DMS153 treated with DMSO at 0.1 percent for 48 hours (cell line): ENCODE measurements around the gene SPACA4.
"Not testable (repeated sequence)": the region's sequence is repeated elsewhere in the genome, so short reads cannot be mapped to it uniquely, and the experiment has no call there.

Experiments used
- DNase-seq: peaks from one replicate; lab custom pipeline; 2025; ENCODE audit not compliant: unreplicated experiment; lab: John Stamatoyannopoulos, UW

SPACA4 gene, protein sequence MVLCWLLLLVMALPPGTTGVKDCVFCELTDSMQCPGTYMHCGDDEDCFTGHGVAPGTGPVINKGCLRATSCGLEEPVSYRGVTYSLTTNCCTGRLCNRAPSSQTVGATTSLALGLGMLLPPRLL

GRCh38 chr19:48606463-48607358, at the start of gene SPACA4:
Gene SPACA4 (plus strand): TSS chr19:48606742. CDS start chr19:48606979, 237 bp downstream.
- DNase-seq: no peak

DNA sequence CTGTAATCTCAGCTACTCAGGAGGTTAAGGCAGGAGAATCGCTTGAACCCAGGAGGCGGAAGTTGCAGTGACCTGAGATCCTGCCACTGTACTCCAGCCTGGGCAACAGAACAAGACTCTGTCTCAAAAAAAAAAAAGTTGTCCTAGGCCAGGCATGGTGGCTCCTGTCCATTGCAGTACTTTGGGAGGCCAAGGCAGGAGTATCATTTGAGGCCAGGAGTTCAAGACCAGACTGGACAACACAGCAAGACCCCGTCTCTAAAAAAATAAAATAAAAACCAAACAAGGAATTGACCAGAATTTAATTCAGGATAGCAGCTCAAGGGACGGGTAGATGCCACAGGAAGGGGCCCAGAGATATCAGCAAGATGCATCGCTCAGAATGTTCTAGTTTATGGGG, 49.7 kb upstream of the SPACA4 start:
- DNase-seq: no peak

- DNase-seq: no peak
Observed at GRCh38 chr19:48558018-48558684, 48.4 kb upstream of the SPACA4 start.

GRCh38 chr19:48560095-48560530, 46.4 kb upstream of the SPACA4 start:
- no peak for DNase-seq

DNA sequence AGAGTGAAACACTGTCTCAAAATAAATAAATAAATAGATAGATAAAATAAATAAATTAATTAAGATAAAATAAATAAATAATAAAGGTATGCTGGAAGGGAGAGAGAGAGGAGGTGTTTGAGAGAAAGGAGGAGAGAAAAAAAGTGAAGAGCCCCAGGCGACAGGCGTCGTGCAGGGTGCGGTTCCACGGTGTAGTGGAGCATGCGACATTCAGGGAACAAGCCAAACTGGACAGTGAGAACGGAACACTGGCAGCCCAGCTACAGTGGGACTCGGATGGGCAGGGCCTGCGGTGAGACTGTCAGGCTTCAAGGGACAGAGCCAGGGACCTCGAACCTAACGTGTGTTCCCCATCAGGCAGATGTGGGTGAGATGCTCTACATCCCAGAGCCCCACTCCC, 45.1 kb upstream of the SPACA4 start:
- no peak for DNase-seq

- DNase-seq: no peak
Observed at GRCh38 chr19:48565090-48565489, 41.5 kb upstream of the SPACA4 start.

GRCh38 chr19:48568345-48568886, 38.1 kb upstream of the SPACA4 start:
- DNase-seq: no peak

DNA sequence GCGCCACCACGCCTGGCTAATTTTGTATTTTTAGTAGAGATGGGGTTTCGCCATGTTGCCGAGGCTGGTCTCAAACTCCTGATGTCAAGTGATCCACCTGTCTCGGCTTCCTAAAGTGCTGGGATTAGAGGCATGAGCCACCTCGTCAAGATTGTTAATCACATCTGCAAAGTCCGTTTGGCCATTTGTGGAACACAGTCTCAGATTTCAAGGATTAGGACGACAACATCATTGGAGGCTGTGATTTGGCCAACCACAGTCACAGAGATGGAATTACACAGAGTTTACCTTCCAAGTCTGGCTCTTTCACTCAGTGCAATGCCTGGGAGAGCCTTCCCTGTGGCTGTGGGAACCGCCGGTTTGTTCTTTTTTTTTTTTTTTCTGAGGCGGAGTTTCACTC, 36.7 kb upstream of the SPACA4 start:
- DNase-seq: no peak

- peak; percentile 38 for DNase-seq
Observed at GRCh38 chr19:48571378-48572162, 35.0 kb upstream of the SPACA4 start.

- DNase-seq: no peak
Observed at GRCh38 chr19:48573163-48573505, 33.4 kb upstream of the SPACA4 start.

GRCh38 chr19:48575931-48576622, 30.5 kb upstream of the SPACA4 start:
- DNase-seq: no peak

DNA sequence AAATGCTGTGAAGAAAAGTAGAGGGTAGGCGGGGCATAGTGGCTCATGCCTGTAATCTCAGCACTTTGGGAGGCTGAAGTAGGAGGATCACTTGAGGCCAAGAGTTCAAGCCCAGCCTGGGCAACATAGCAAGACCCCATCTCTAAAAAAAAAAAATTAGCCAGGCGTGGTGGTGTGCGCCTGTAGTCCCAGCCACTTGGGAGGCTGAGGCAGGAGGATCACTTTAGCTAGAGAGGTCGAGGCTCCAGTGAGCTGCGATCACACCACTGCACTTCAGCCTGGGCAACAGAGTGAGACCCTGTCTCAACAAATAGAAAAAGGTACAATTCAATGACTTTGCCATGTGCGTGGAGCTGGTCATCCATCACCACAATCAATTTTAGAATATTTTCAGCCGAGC, 28.6 kb upstream of the SPACA4 start:
- DNase-seq: not testable (repeated sequence)

DNA sequence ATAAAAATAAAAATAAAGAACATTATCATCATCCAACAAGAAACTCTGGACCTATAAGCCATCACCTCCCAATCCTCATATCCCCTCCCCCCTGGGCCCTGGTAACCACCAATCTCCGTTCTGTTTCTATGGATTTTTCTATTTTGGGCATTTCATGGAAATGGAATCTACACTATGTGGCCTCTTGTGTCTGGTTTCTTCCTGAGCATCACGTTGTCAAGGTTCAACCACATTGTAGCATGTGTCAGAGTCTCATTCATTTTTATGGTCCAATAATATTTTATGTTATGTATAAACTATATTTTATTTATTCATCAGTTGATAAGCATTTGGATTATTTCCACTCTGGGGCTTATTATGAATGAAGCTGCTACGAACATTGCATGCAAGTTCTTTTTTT, 27.7 kb upstream of the SPACA4 start:
- DNase-seq: no peak

DNA sequence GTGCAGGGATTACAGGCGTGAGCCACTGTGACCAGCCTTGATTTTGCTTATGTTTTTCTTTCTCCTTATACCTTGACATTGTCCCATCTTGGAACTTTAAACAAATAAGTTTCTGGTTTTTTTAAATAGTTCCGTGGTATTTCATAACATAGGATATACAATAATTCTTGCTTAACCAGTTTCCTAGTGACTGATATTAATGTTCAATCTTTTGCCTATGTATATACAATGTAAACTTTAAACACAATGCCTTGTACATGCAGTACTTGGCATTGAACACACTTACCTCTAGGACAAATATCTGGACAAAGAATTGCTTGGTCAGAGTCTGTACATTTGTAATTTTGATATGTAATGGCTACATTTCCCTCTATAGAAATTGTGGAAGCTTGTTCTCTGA, 24.4 kb upstream of the SPACA4 start:
- DNase-seq: no peak

DNA sequence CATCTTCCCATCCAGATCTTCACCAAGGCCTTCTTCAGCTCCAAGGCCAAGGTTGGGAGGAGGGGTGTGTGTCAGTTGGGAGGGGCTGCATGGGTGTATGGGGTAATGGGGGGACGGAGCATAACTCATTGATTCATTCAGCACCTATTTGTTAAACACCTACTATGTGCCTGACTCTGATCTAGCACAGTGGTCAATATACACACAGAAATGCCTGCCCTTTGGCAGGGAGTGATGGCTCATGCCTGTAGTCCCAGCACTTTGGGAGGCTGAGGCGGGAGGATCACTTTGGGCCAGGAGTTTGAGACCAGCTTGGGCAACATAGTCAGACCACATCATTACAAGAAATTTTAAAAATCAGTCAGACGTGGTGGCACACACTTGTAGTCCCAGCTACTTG, 19.2 kb upstream of the SPACA4 start:
- DNase-seq: no peak

- peak; percentile 71 for DNase-seq
Observed at GRCh38 chr19:48588670-48589401, 17.7 kb upstream of the SPACA4 start.

GRCh38 chr19:48591021-48591420, 15.5 kb upstream of the SPACA4 start:
- DNase-seq: no peak

GRCh38 chr19:48595171-48595570, 11.4 kb upstream of the SPACA4 start:
- DNase-seq: no peak

DNA sequence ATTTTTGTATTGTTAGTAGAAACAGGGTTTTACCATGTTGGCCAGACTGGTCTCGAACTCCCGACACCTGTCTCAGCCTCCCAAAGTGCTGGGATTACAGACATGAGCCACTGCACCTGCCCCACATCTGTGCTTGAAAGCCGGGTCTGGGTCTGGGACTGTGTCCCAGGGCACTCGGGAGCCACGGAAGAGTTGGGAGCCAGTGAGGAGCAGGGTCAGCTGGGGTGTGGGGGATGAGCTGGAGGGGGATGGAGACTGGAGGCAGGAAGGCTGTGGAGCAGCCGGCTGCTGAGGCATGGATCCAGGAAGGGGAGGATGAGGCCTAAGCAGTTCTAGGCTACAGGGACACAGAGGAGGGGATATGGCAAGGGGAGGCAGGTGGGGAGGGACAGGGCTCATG, 10.7 kb upstream of the SPACA4 start:
- no peak for DNase-seq

DNA sequence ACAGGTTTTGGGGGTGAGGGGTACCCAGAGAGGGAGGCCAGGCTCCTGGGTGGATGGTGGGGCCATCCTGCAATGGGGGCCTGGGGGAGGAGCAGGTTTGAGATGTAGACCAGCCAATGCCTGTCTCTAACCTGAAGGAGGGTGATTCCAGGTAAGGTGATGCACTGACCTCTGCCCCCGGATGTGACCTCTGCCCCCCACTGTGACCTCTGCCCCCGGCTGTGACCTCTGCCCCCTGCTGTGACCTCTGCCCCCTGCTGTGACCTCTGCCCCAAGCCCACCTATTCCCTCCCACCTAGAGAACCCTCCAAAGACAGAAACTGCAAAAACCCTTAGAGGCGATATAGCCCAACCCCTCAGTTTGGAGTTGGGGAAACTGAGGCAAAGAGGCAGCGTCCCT, 10.3 kb upstream of the SPACA4 start:
- DNase-seq: no peak
